ENCODE data around the gene PLXNA2. TPM values are rescaled to one million over a fixed set of nuclear protein-coding genes. Genes with fewer than 3 reads are reported as not detected.

Gene PLXNA2
- polyA plus RNA-seq, 2 of the 4 experiments (the other 2 are of a cell fraction), result 0.36 to 0.87 TPM

DNA sequence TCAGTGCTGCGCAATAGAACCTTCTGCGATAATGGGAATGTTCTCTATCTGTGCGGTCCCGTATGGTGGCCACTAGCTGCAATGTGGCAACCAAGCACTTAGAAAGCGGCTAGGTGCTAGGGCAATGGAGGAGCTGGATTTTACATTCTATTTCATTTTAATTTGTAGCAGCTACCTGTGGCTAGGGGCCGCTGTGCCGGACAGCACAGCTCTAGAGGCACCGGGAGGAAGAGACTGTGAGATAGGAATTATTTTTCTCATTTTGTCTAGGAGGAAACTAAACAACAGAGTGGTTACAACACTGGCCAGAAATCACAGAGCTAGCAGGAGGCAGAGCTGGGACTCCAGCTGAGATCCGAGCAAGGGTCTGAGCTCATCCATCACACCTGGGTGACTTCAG lies 202.7 kb downstream of the PLXNA2 start (continued):
- TF ChIP-seq POLR2A (IDR thresholded peaks at IDR 0.05; ENCODE audit: low read length), result no peak
- TF ChIP-seq, protein P1, sequence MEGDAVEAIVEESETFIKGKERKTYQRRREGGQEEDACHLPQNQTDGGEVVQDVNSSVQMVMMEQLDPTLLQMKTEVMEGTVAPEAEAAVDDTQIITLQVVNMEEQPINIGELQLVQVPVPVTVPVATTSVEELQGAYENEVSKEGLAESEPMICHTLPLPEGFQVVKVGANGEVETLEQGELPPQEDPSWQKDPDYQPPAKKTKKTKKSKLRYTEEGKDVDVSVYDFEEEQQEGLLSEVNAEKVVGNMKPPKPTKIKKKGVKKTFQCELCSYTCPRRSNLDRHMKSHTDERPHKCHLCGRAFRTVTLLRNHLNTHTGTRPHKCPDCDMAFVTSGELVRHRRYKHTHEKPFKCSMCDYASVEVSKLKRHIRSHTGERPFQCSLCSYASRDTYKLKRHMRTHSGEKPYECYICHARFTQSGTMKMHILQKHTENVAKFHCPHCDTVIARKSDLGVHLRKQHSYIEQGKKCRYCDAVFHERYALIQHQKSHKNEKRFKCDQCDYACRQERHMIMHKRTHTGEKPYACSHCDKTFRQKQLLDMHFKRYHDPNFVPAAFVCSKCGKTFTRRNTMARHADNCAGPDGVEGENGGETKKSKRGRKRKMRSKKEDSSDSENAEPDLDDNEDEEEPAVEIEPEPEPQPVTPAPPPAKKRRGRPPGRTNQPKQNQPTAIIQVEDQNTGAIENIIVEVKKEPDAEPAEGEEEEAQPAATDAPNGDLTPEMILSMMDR (IDR thresholded peaks at IDR 0.05), result no peak

DNA sequence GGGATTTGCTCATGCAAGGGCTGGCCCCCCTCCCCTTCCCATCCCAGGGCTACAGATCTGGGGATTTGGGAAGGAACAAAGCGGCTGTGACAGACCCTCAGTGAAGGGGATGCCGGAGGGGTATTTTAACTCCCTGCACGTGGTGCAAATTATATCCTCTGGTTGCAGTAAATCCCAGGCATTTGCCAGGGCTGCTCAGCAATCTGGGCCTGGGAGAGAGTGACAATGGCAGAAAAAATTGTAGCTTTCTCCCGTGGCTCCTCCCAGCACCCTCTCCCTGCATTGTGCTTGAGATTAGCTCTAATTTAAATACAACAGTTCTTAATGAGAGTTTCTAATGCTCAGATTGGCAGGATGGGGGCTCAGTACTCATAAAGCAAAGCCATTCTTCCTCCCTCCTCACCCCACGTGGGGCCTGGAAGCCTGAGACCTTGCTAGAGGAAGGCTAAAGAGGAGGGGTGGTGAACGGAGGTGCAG lies 203.3 kb downstream of the PLXNA2 start:
- Histone ChIP-seq H3K27ac (no peak overlapping the region), H3K4me2 (no peak overlapping the region), H3K4me1 (no peaks in the 10 kb centered on the region), H3K4me3 (no peak overlapping the region), H3K9me3 (no peaks in the 10 kb centered on the region)
- DNase-seq (ENCODE audit: low read depth in 1 of 2, low spot score in 1 of 2) (no peak), FAIRE-seq (no peak), ATAC-seq (no peak)
- POLR2A ChIA-PET, result no interaction called here
- WGBS (ENCODE audit: missing lambda C conversion rate), result 52% methylated on average over 6 of the region's 6 CpGs
- CTCF ChIA-PET, result interaction anchor here (0.9 to 3.8 kb wide), 6 partner anchors 14 to 204 kb away, joined by 3 to 21 read pairs (median 4); partner anchors contain the start of gene PLXNA2
- TF ChIP-seq RCOR1 (IDR thresholded peaks at IDR 0.05; ENCODE audit: low read depth, low read length), result no peak
- TF ChIP-seq NPAS2 (CRISPR knock-in tag; IDR thresholded peaks at IDR 0.05; ENCODE audit: borderline replicate concordance), result no peak
- no peak for TF ChIP-seq JUNB (IDR thresholded peaks at IDR 0.05)
- no peak for TF ChIP-seq TP53 (CRISPR knock-in tag; IDR thresholded peaks at IDR 0.05)
- TF ChIP-seq, protein P2, sequence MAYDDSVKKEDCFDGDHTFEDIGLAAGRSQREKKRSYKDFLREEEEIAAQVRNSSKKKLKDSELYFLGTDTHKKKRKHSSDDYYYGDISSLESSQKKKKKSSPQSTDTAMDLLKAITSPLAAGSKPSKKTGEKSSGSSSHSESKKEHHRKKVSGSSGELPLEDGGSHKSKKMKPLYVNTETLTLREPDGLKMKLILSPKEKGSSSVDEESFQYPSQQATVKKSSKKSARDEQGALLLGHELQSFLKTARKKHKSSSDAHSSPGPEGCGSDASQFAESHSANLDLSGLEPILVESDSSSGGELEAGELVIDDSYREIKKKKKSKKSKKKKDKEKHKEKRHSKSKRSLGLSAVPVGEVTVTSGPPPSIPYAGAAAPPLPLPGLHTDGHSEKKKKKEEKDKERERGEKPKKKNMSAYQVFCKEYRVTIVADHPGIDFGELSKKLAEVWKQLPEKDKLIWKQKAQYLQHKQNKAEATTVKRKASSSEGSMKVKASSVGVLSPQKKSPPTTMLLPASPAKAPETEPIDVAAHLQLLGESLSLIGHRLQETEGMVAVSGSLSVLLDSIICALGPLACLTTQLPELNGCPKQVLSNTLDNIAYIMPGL (CRISPR knock-in tag; IDR thresholded peaks at IDR 0.05; ENCODE audit: borderline replicate concordance), result no peak
- TF ChIP-seq, protein P3, sequence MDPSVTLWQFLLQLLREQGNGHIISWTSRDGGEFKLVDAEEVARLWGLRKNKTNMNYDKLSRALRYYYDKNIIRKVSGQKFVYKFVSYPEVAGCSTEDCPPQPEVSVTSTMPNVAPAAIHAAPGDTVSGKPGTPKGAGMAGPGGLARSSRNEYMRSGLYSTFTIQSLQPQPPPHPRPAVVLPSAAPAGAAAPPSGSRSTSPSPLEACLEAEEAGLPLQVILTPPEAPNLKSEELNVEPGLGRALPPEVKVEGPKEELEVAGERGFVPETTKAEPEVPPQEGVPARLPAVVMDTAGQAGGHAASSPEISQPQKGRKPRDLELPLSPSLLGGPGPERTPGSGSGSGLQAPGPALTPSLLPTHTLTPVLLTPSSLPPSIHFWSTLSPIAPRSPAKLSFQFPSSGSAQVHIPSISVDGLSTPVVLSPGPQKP (IDR thresholded peaks at IDR 0.05; ENCODE audit: low read depth, low read length), result no peak
- no peak for TF ChIP-seq MAZ (IDR thresholded peaks at IDR 0.05; ENCODE audit: borderline replicate concordance, low read depth, low read length)
- TF ChIP-seq JUN (IDR thresholded peaks at IDR 0.05), result no peak
- TF ChIP-seq ZFP36 (IDR thresholded peaks at IDR 0.05; ENCODE audit: borderline replicate concordance, partially characterized antibody), result no peak
- TF ChIP-seq, protein P4, sequence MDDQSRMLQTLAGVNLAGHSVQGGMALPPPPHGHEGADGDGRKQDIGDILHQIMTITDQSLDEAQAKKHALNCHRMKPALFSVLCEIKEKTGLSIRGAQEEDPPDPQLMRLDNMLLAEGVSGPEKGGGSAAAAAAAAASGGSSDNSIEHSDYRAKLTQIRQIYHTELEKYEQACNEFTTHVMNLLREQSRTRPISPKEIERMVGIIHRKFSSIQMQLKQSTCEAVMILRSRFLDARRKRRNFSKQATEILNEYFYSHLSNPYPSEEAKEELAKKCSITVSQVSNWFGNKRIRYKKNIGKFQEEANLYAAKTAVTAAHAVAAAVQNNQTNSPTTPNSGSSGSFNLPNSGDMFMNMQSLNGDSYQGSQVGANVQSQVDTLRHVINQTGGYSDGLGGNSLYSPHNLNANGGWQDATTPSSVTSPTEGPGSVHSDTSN (IDR thresholded peaks at IDR 0.05), result no peak
- no peak for TF ChIP-seq HOXA7 (CRISPR knock-in tag; IDR thresholded peaks at IDR 0.05)
- TF ChIP-seq, protein P5, sequence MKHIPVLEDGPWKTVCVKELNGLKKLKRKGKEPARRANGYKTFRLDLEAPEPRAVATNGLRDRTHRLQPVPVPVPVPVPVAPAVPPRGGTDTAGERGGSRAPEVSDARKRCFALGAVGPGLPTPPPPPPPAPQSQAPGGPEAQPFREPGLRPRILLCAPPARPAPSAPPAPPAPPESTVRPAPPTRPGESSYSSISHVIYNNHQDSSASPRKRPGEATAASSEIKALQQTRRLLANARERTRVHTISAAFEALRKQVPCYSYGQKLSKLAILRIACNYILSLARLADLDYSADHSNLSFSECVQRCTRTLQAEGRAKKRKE (CRISPR knock-in tag; IDR thresholded peaks at IDR 0.05; ENCODE audit: low read depth), result no peak
- TF ChIP-seq, protein P1 (IDR thresholded peaks at IDR 0.05), result no peak
- no peak for TF ChIP-seq RAD21 (conservative IDR thresholded peaks at IDR 0.05 in 1 of 2, IDR thresholded peaks at IDR 0.05 in 1 of 2)
- no peak for TF ChIP-seq MYC (IDR thresholded peaks at IDR 0.05; ENCODE audit: borderline replicate concordance, low read length)
- no peak for TF ChIP-seq EP300 (IDR thresholded peaks at IDR 0.05)
- TF ChIP-seq KDM1A (IDR thresholded peaks at IDR 0.05; ENCODE audit: low read depth), result no peak
- no peak for TF ChIP-seq ZNF302 (CRISPR knock-in tag; IDR thresholded peaks at IDR 0.05)
- no peak for TF ChIP-seq FOSL2 (IDR thresholded peaks at IDR 0.05)
- TF ChIP-seq FOSL2 (CRISPR knock-in tag; IDR thresholded peaks at IDR 0.05), result no peak
- no peak for TF ChIP-seq CEBPB (IDR thresholded peaks at IDR 0.05)
